ENCODE measurements around the gene GRIK5.

The GRIK5 gene

DNA sequence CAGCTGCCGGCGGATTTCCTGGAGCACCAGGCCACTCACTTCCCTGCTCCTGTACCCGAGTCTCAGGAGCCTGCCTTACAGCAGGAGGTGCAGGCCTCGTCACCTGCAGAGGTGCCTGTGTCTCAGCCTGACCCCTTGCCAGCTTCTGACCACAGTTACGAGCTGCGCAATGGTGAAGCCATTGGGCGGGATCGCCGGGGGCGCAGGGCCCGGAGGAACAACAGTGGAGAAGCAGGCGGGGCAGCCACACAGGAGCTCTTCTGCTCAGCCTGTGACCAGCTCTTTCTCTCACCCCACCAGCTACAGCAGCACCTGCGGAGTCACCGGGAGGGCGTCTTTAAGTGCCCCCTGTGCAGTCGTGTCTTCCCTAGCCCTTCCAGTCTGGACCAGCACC, 9.3 kb upstream of the GRIK5 start:
- Histone ChIP-seq H3K79me2 (ENCODE audit: insufficient read depth, low read length) (peaks cover 21% of the 10 kb centered on the region), H4K20me1 (ENCODE audit: insufficient read depth, low read length) (no peaks in the 10 kb centered on the region), H3K4me3 (ENCODE audit: low read depth, low read length, poor library complexity, severe bottlenecking) (no peak overlapping the region), H3K27me3 (ENCODE audit: insufficient read depth, low read length) (no peaks in the 10 kb centered on the region), H3K9ac (ENCODE audit: low read length) (no peak overlapping the region), H3K27ac (ENCODE audit: low read depth, low read length, poor library complexity, severe bottlenecking) (no peak overlapping the region), H3K4me2 (ENCODE audit: low read length) (no peak overlapping the region), H3K9me3 (ENCODE audit: low read length) (no peaks in the 10 kb centered on the region), H3F3A (ENCODE audit: insufficient read depth, low read length) (no peaks in the 10 kb centered on the region), H3K9me2 (ENCODE audit: low read depth, low read length) (no peaks in the 10 kb centered on the region), H3K4me1 (ENCODE audit: insufficient read depth, low read length, severe bottlenecking) (peaks cover 22% of the 10 kb centered on the region), H3K36me3 (ENCODE audit: insufficient read depth, low read length) (peaks cover 46% of the 10 kb centered on the region), H2AFZ (ENCODE audit: low read length) (no peak overlapping the region)
- TF ChIP-seq, protein P1, sequence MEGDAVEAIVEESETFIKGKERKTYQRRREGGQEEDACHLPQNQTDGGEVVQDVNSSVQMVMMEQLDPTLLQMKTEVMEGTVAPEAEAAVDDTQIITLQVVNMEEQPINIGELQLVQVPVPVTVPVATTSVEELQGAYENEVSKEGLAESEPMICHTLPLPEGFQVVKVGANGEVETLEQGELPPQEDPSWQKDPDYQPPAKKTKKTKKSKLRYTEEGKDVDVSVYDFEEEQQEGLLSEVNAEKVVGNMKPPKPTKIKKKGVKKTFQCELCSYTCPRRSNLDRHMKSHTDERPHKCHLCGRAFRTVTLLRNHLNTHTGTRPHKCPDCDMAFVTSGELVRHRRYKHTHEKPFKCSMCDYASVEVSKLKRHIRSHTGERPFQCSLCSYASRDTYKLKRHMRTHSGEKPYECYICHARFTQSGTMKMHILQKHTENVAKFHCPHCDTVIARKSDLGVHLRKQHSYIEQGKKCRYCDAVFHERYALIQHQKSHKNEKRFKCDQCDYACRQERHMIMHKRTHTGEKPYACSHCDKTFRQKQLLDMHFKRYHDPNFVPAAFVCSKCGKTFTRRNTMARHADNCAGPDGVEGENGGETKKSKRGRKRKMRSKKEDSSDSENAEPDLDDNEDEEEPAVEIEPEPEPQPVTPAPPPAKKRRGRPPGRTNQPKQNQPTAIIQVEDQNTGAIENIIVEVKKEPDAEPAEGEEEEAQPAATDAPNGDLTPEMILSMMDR (IDR thresholded peaks at IDR 0.05; ENCODE audit: low read length) = no peak
- no peak for TF ChIP-seq EZH2 (IDR thresholded peaks at IDR 0.05; ENCODE audit: borderline replicate concordance, low read length)

DNA sequence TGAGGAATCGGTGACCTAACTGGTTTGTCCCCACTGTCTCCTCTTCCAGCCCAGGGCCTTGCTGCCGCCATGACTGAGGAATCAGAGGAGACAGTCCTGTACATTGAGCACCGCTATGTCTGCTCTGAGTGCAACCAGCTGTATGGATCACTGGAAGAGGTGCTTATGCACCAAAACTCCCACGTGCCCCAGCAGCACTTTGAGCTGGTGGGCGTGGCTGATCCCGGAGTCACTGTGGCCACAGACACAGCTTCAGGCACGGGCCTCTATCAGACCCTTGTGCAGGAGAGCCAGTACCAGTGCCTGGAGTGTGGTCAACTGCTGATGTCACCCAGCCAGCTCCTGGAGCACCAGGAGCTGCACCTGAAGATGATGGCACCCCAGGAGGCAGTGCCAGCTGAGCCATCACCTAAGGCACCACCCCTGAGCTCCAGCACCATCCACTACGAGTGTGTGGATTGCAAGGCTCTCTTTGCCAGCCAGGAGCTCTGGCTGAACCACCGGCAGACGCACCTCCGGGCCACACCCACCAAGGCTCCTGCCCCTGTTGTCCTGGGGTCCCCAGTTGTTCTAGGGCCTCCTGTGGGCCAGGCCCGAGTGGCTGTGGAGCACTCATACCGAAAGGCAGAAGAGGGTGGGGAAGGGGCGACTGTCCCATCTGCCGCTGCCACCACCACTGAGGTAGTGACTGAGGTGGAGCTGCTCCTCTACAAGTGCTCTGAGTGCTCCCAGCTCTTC, 8.7 kb upstream of the GRIK5 start:
- Histone ChIP-seq H3K27ac (ENCODE audit: low read depth, low read length, poor library complexity, severe bottlenecking) (no peak overlapping the region), H3K27me3 (ENCODE audit: insufficient read depth, low read length) (no peaks in the 10 kb centered on the region), H3K4me1 (ENCODE audit: insufficient read depth, low read length, severe bottlenecking) (peaks cover 22% of the 10 kb centered on the region), H3F3A (ENCODE audit: insufficient read depth, low read length) (no peaks in the 10 kb centered on the region), H3K4me3 (ENCODE audit: low read depth, low read length, poor library complexity, severe bottlenecking) (no peak overlapping the region), H4K20me1 (ENCODE audit: insufficient read depth, low read length) (no peaks in the 10 kb centered on the region), H3K4me2 (ENCODE audit: low read length) (no peak overlapping the region), H3K36me3 (ENCODE audit: insufficient read depth, low read length) (peaks cover 46% of the 10 kb centered on the region), H3K9me3 (ENCODE audit: low read length) (no peaks in the 10 kb centered on the region), H3K9ac (ENCODE audit: low read length) (no peak overlapping the region), H3K79me2 (ENCODE audit: insufficient read depth, low read length) (peaks cover 21% of the 10 kb centered on the region), H3K9me2 (ENCODE audit: low read depth, low read length) (no peaks in the 10 kb centered on the region), H2AFZ (ENCODE audit: low read length) (no peak overlapping the region)
- no peak for TF ChIP-seq EZH2 (IDR thresholded peaks at IDR 0.05; ENCODE audit: borderline replicate concordance, low read length)
- TF ChIP-seq, protein P1 (IDR thresholded peaks at IDR 0.05; ENCODE audit: low read length) = no peak

DNA sequence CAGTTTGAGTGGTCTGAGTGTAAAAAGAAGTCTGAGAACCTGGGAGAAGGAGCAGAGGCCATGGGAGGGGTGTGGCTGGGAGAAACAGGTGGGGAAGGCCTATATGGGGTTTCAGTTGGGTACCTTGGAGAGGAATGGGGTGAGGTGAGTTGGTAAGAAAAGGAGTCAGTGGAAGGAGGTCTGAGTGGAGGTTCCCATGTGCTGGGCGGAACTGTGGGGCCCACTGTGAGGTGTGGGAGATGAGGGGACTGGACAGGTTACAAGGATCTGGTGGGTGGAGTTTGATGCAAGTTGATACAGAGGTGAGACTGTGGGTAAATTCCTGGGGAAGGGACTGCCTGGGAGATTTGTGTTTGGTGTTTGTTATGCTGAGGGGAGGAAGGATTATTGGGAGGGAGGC, 8.1 kb upstream of the GRIK5 start:
- Histone ChIP-seq H3K4me1 (ENCODE audit: insufficient read depth, low read length, severe bottlenecking) (peaks cover 22% of the 10 kb centered on the region), H3K36me3 (ENCODE audit: insufficient read depth, low read length) (peaks cover 46% of the 10 kb centered on the region), H3K79me2 (ENCODE audit: insufficient read depth, low read length) (peaks cover 21% of the 10 kb centered on the region), H4K20me1 (ENCODE audit: insufficient read depth, low read length) (no peaks in the 10 kb centered on the region), H3F3A (ENCODE audit: insufficient read depth, low read length) (no peaks in the 10 kb centered on the region), H3K4me2 (ENCODE audit: low read length) (peak overlapping the region; percentile 91; the same call in 1 of the 2 replicates), H3K9me3 (ENCODE audit: low read length) (no peaks in the 10 kb centered on the region), H3K9me2 (ENCODE audit: low read depth, low read length) (no peaks in the 10 kb centered on the region), H3K27ac (ENCODE audit: low read depth, low read length, poor library complexity, severe bottlenecking) (no peak overlapping the region), H2AFZ (ENCODE audit: low read length) (no peak overlapping the region), H3K27me3 (ENCODE audit: insufficient read depth, low read length) (no peaks in the 10 kb centered on the region), H3K4me3 (ENCODE audit: low read depth, low read length, poor library complexity, severe bottlenecking) (no peak overlapping the region), H3K9ac (ENCODE audit: low read length) (no peak overlapping the region; the same call in 1 of the 2 replicates)
- TF ChIP-seq, protein P1 (IDR thresholded peaks at IDR 0.05; ENCODE audit: low read length) = no peak
- no peak for TF ChIP-seq EZH2 (IDR thresholded peaks at IDR 0.05; ENCODE audit: borderline replicate concordance, low read length)

All from OCI-LY1 (cell line).